WTC11 (cell line): Measurements from ENCODE around the gene ANKRD33B. TPM values are rescaled to one million over a fixed set of nuclear protein-coding genes. Genes with fewer than 3 reads are reported as not detected.

Source experiments
- ATAC-seq: fragments of 200-7000 bp; cut with Tn5 transposase; 2 replicates; pipeline ENCODE4 v1.10.0; 2021; ENCODE audit warnings: mild to moderate bottlenecking, moderate library complexity
- CTCF ChIA-PET: fragments of 300-600 bp; sonication (Branson Sonifier 250); formaldehyde crosslinking; loops from one replicate; lab custom pipeline; 2021; ENCODE audit warnings: antibody characterized with exemption; lab: Charles Lee
- POLR2A ChIA-PET: fragments of 350-600 bp; sonication (Branson Sonifier 250); formaldehyde crosslinking; loops from one replicate; lab custom pipeline; 2021; ENCODE audit warnings: antibody characterized with exemption; lab: Charles Lee
- DNase-seq: peaks from one replicate; pipeline ENCODE4 v3.0.0; 2021; ENCODE audit warnings: low spot score
- H3K27ac Mint-ChIP-seq: 2 replicates; pipeline ENCODE4 v1.8.0; 2021; ENCODE audit warnings: mixed read lengths
- H3K27me3 Mint-ChIP-seq: 2 replicates; pipeline ENCODE4 v1.8.0; 2021; ENCODE audit warnings: low read depth, mild to moderate bottlenecking, moderate library complexity, mixed read lengths
- H3K36me3 Mint-ChIP-seq: 2 replicates; pipeline ENCODE4 v1.8.0; 2021; ENCODE audit warnings: mixed read lengths
- H3K4me1 Mint-ChIP-seq: 2 replicates; pipeline ENCODE4 v1.8.0; 2022; ENCODE audit warnings: mixed read lengths
- H3K4me3 Mint-ChIP-seq: 2 replicates; pipeline ENCODE4 v1.8.0; 2021; ENCODE audit warnings: mild to moderate bottlenecking, moderate library complexity, mixed read lengths
- H3K9me3 Mint-ChIP-seq: 2 replicates; pipeline ENCODE4 v1.8.0; 2021; ENCODE audit warnings: mixed read lengths
- HMGA2 ChIP-seq: fragments of 250-450 bp; sonication (Bioruptor Pico); IDR thresholded peaks from 2 replicates; pipeline ENCODE4 v1.4.0; 2021; ENCODE audit warnings: mild to moderate bottlenecking, moderate library complexity
- MXD4 ChIP-seq: fragments of 250-450 bp; sonication (Bioruptor Pico); IDR thresholded peaks from 2 replicates; pipeline ENCODE4 v1.8.0; 2021; ENCODE audit warnings: mild to moderate bottlenecking, moderate library complexity, borderline replicate concordance
- NFYB ChIP-seq: sonication (generic); formaldehyde crosslinking; conservative IDR thresholded peaks from 2 replicates; pipeline ENCODE4 v1.8.0; 2022; ENCODE audit warnings: low read depth, missing genetic modification reagents
- ZBTB43 ChIP-seq: sonication (generic); formaldehyde crosslinking; IDR thresholded peaks from 2 replicates; pipeline ENCODE4 v1.8.1; 2023; ENCODE audit warnings: mild to moderate bottlenecking, missing genetic modification reagents
- ZNF138 ChIP-seq: sonication (generic); formaldehyde crosslinking; conservative IDR thresholded peaks from 2 replicates; pipeline ENCODE4 v1.8.1; 2022; ENCODE audit warnings: mild to moderate bottlenecking, moderate library complexity, missing genetic modification reagents
- total RNA-seq: library from RNA; stranded (reverse); gene quantifications from 3 replicates; pipeline ENCODE4 v1.2.3, GENCODE V29; 2021
- TF ChIP-seq, protein P1 (sequence below): sonication (generic); formaldehyde crosslinking; IDR thresholded peaks from 2 replicates; pipeline ENCODE4 v1.8.0; 2022; ENCODE audit warnings: mild to moderate bottlenecking, missing genetic modification reagents
- TF ChIP-seq, protein P2 (sequence below): sonication (generic); formaldehyde crosslinking; IDR thresholded peaks from 2 replicates; pipeline ENCODE4 v1.8.1; 2023; ENCODE audit warnings: mild to moderate bottlenecking, missing genetic modification reagents, borderline replicate concordance
- TF ChIP-seq, protein P3 (sequence below): sonication (generic); formaldehyde crosslinking; IDR thresholded peaks from 2 replicates; pipeline ENCODE4 v1.8.0; 2023; ENCODE audit warnings: missing genetic modification reagents, mild to moderate bottlenecking, borderline replicate concordance

Gene ANKRD33B
- total RNA-seq, 1 experiment from 2014 or later, result 9.2 TPM

- H3K27me3 Mint-ChIP-seq, result peaks cover 3% of the 10 kb centered on the region; the same call in 1 of the 2 replicates
- peaks cover 43% of the 10 kb centered on the region for H3K4me1 Mint-ChIP-seq
- H3K27ac Mint-ChIP-seq, result peak overlapping the region; percentile 16; the same call in 1 of the 2 replicates
- H3K4me3 Mint-ChIP-seq, result no peak overlapping the region
- CTCF ChIA-PET, result interaction anchor here (1.0 kb wide), 1 partner anchor 176 kb away, joined by 3 read pairs; no protein-coding TSS in a partner anchor
- POLR2A ChIA-PET, result no interaction called here
- no peak for ATAC-seq
- DNase-seq, result no peak
- TF ChIP-seq, protein P1, sequence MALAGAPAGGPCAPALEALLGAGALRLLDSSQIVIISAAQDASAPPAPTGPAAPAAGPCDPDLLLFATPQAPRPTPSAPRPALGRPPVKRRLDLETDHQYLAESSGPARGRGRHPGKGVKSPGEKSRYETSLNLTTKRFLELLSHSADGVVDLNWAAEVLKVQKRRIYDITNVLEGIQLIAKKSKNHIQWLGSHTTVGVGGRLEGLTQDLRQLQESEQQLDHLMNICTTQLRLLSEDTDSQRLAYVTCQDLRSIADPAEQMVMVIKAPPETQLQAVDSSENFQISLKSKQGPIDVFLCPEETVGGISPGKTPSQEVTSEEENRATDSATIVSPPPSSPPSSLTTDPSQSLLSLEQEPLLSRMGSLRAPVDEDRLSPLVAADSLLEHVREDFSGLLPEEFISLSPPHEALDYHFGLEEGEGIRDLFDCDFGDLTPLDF (CRISPR knock-in tag), result no peak
- no peak for TF ChIP-seq NFYB (CRISPR knock-in tag)
- H3K36me3 Mint-ChIP-seq, result no peaks in the 10 kb centered on the region
- H3K9me3 Mint-ChIP-seq, result no peaks in the 10 kb centered on the region; the same call in 1 of the 2 replicates
These were observed 67.6 kb downstream of the ANKRD33B start for GRCh38 chr5:10631316-10631996.

DNA sequence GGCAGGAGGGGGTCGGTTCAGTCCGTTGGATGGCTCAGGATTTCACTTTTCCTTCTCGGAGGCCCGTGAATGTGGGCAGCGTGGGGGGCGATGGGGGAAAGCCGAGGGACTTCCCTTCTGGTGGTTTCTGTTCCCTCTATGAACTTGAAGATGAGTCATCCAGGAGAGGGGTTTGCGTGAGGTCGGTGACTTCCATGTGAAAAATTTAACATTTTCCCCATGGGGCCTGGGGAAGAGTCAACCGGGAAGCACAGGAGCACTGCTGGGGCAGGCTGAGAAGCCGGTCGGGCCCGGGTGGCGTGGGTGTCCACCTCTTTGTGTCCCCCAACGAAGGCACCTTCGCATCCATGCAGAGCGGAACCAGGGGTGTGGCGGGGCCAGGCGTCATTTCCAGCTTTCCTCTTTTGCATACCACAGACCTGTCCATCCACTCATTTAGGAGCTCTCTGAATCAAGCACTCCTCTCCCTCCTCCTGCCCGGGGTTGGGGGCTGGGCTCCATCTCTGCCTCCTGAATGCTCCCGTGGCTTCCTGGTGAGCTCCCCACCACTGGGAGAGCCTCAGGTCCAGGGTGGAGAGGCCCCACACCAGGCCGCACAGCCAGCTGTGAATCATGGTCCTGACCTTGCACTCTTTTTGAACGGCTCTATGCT is 68.4 kb downstream of the ANKRD33B start:
- Mint-ChIP-seq H3K27me3 (peaks cover 3% of the 10 kb centered on the region; the same call in 1 of the 2 replicates), H3K36me3 (no peaks in the 10 kb centered on the region), H3K27ac (no peak overlapping the region), H3K4me3 (no peak overlapping the region), H3K9me3 (no peaks in the 10 kb centered on the region; the same call in 1 of the 2 replicates), H3K4me1 (peaks cover 43% of the 10 kb centered on the region)
- CTCF ChIA-PET, result interaction anchor here (0.6 kb wide), 1 partner anchor 118 kb away, joined by 5 read pairs; no protein-coding TSS in a partner anchor
- POLR2A ChIA-PET, result interaction anchor here (0.9 kb wide), 1 partner anchor 218 kb away, joined by 3 read pairs; no protein-coding TSS in a partner anchor
- DNase-seq (no peak), ATAC-seq (no peak)
- no peak for TF ChIP-seq MXD4 (CRISPR knock-in tag)
- TF ChIP-seq, protein P2, sequence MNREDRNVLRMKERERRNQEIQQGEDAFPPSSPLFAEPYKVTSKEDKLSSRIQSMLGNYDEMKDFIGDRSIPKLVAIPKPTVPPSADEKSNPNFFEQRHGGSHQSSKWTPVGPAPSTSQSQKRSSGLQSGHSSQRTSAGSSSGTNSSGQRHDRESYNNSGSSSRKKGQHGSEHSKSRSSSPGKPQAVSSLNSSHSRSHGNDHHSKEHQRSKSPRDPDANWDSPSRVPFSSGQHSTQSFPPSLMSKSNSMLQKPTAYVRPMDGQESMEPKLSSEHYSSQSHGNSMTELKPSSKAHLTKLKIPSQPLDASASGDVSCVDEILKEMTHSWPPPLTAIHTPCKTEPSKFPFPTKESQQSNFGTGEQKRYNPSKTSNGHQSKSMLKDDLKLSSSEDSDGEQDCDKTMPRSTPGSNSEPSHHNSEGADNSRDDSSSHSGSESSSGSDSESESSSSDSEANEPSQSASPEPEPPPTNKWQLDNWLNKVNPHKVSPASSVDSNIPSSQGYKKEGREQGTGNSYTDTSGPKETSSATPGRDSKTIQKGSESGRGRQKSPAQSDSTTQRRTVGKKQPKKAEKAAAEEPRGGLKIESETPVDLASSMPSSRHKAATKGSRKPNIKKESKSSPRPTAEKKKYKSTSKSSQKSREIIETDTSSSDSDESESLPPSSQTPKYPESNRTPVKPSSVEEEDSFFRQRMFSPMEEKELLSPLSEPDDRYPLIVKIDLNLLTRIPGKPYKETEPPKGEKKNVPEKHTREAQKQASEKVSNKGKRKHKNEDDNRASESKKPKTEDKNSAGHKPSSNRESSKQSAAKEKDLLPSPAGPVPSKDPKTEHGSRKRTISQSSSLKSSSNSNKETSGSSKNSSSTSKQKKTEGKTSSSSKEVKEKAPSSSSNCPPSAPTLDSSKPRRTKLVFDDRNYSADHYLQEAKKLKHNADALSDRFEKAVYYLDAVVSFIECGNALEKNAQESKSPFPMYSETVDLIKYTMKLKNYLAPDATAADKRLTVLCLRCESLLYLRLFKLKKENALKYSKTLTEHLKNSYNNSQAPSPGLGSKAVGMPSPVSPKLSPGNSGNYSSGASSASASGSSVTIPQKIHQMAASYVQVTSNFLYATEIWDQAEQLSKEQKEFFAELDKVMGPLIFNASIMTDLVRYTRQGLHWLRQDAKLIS (CRISPR knock-in tag), result no peak

- DNase-seq (no peak), ATAC-seq (no peak)
- TF ChIP-seq ZNF138, result no peak
- no peak for TF ChIP-seq HMGA2 (CRISPR knock-in tag)
- no peak for TF ChIP-seq ZBTB43 (CRISPR knock-in tag)
- TF ChIP-seq, protein P3, sequence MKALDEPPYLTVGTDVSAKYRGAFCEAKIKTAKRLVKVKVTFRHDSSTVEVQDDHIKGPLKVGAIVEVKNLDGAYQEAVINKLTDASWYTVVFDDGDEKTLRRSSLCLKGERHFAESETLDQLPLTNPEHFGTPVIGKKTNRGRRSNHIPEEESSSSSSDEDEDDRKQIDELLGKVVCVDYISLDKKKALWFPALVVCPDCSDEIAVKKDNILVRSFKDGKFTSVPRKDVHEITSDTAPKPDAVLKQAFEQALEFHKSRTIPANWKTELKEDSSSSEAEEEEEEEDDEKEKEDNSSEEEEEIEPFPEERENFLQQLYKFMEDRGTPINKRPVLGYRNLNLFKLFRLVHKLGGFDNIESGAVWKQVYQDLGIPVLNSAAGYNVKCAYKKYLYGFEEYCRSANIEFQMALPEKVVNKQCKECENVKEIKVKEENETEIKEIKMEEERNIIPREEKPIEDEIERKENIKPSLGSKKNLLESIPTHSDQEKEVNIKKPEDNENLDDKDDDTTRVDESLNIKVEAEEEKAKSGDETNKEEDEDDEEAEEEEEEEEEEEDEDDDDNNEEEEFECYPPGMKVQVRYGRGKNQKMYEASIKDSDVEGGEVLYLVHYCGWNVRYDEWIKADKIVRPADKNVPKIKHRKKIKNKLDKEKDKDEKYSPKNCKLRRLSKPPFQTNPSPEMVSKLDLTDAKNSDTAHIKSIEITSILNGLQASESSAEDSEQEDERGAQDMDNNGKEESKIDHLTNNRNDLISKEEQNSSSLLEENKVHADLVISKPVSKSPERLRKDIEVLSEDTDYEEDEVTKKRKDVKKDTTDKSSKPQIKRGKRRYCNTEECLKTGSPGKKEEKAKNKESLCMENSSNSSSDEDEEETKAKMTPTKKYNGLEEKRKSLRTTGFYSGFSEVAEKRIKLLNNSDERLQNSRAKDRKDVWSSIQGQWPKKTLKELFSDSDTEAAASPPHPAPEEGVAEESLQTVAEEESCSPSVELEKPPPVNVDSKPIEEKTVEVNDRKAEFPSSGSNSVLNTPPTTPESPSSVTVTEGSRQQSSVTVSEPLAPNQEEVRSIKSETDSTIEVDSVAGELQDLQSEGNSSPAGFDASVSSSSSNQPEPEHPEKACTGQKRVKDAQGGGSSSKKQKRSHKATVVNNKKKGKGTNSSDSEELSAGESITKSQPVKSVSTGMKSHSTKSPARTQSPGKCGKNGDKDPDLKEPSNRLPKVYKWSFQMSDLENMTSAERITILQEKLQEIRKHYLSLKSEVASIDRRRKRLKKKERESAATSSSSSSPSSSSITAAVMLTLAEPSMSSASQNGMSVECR (CRISPR knock-in tag), result no peak
- no peaks in the 10 kb centered on the region; the same call in 1 of the 2 replicates for H3K36me3 Mint-ChIP-seq
- no peak overlapping the region for H3K27ac Mint-ChIP-seq
- POLR2A ChIA-PET, result no interaction called here
- H3K9me3 Mint-ChIP-seq, result no peaks in the 10 kb centered on the region; the same call in 1 of the 2 replicates
- peaks cover 51% of the 10 kb centered on the region for H3K4me1 Mint-ChIP-seq
- CTCF ChIA-PET, result no interaction called here
- peaks cover 3% of the 10 kb centered on the region; the same call in 1 of the 2 replicates for H3K27me3 Mint-ChIP-seq
- H3K4me3 Mint-ChIP-seq, result no peak overlapping the region
These were observed 69.6 kb downstream of the ANKRD33B start for GRCh38 chr5:10633271-10634049.
